Ishikawa (cell line): ENCODE measurements around the gene COX5A.

ENCODE experiments used
- CREB1 ChIP-seq: IDR thresholded peaks from 2 replicates; pipeline ENCODE4 v1.6.1; 2012; ENCODE audit warnings: low read depth
- EP300 ChIP-seq: IDR thresholded peaks from 2 replicates; pipeline ENCODE4 v1.6.1; 2012; ENCODE audit warnings: borderline replicate concordance
- NFIC ChIP-seq: IDR thresholded peaks from 2 replicates; pipeline ENCODE4 v1.6.1; 2012
- RAD21 ChIP-seq: IDR thresholded peaks from 2 replicates; pipeline ENCODE4 v1.6.1; 2012; ENCODE audit warnings: low read depth
- REST ChIP-seq: IDR thresholded peaks from 2 replicates; pipeline ENCODE4 v1.6.1; 2012; ENCODE audit warnings: low read depth, mild to moderate bottlenecking
- TAF1 ChIP-seq: IDR thresholded peaks from 2 replicates; pipeline ENCODE4 v1.6.1; 2012; ENCODE audit warnings: low read depth, mild to moderate bottlenecking
- TCF12 ChIP-seq: IDR thresholded peaks from 2 replicates; pipeline ENCODE4 v1.6.1; 2012; ENCODE audit warnings: low read depth
- USF1 ChIP-seq: IDR thresholded peaks from 2 replicates; pipeline ENCODE4 v1.6.1; 2012
- YY1 ChIP-seq: IDR thresholded peaks from 2 replicates; pipeline ENCODE4 v1.6.1; 2012; ENCODE audit warnings: low read depth
- ZBTB7A ChIP-seq: IDR thresholded peaks from 2 replicates; pipeline ENCODE4 v1.6.1; 2012; ENCODE audit warnings: low read depth
- TF ChIP-seq, protein P1 (sequence below): IDR thresholded peaks from 2 replicates; pipeline ENCODE4 v1.6.1; 2012

GRCh38 chr15:74977599-74977998 is 39.7 kb upstream of the COX5A start:
- TF ChIP-seq TCF12 (no peak), CREB1 (no peak), RAD21 (no peak), YY1 (no peak), TAF1 (no peak), REST (no peak), ZBTB7A (no peak), USF1 (no peak), NFIC (no peak), EP300 (no peak)
- TF ChIP-seq, protein P1, sequence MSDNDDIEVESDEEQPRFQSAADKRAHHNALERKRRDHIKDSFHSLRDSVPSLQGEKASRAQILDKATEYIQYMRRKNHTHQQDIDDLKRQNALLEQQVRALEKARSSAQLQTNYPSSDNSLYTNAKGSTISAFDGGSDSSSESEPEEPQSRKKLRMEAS, result no peak
